K562 (cell line): ENCODE measurements around the gene TCEAL9. TPM values are rescaled to one million over a fixed set of nuclear protein-coding genes. Genes with fewer than 3 reads are reported as not detected.

Experiments
- BCL6 ChIP-seq: fragments of 250-450 bp; sonication (Bioruptor Pico); IDR thresholded peaks from 2 replicates; pipeline ENCODE4 v1.4.0; 2020
- CBFA2T2 ChIP-seq: fragments of 450-650 bp; conservative IDR thresholded peaks from 2 replicates; pipeline ENCODE4 v1.6.1; 2017; ENCODE audit warnings: mild to moderate bottlenecking
- CEBPG ChIP-seq, 3 experiments: fragments of 200-800 bp in 1 of 3; sonication (Bioruptor generic) in 1 of 3; sonication (generic) in 1 of 3; formaldehyde crosslinking in 1 of 3; IDR thresholded peaks in 2 of 3; conservative IDR thresholded peaks in 1 of 3; 2 replicates each; pipeline versions ENCODE4 v1.6.1 to v1.8.0; 2016 to 2022; ENCODE audit warnings: missing compliant biosample characterization in 2 of 3, missing genetic modification characterization in 2 of 3, mild to moderate bottlenecking in 1 of 3, missing genetic modification reagents in 1 of 3
- CREM ChIP-seq: IDR thresholded peaks from 2 replicates; pipeline ENCODE4 v1.6.1; 2014; ENCODE audit warnings: antibody characterized with exemption, low read depth
- EP400 ChIP-seq: fragments of 450-650 bp; IDR thresholded peaks from 2 replicates; pipeline ENCODE4 v1.6.1; 2017; ENCODE audit warnings: antibody characterized with exemption, mild to moderate bottlenecking, moderate library complexity
- GATAD2A ChIP-seq: fragments of 450-650 bp; IDR thresholded peaks from 2 replicates; pipeline ENCODE4 v1.6.1; 2017
- L3MBTL2 ChIP-seq: fragments of 450-650 bp; IDR thresholded peaks from 2 replicates; pipeline ENCODE4 v1.6.1; 2016; ENCODE audit warnings: mild to moderate bottlenecking, moderate library complexity
- MAX ChIP-seq: sonication (generic); formaldehyde crosslinking; IDR thresholded peaks from 2 replicates; pipeline ENCODE4 v1.9.0; 2022; ENCODE audit warnings: mild to moderate bottlenecking, missing genetic modification reagents
- MYBL2 ChIP-seq, 2 experiments: fragments of 450-650 bp in 1 of 2; sonication (generic) in 1 of 2; formaldehyde crosslinking in 1 of 2; IDR thresholded peaks; 2 replicates each; pipeline versions ENCODE4 v1.6.1 to v1.8.1; 2017 to 2022; ENCODE audit warnings: borderline replicate concordance in 1 of 2, inconsistent platforms in 1 of 2, low read depth in 1 of 2, mild to moderate bottlenecking in 1 of 2, missing genetic modification reagents in 1 of 2, moderate library complexity in 1 of 2
- MYC ChIP-seq, 2 experiments: fragments of 250-450 bp in 1 of 2; sonication (Bioruptor Pico) in 1 of 2; IDR thresholded peaks; 2 replicates each; pipeline versions ENCODE4 v1.5.1 to v1.6.1; 2012 to 2021; ENCODE audit warnings: low read depth in 2 of 2, borderline replicate concordance in 1 of 2, improper control_type of control experiment in 1 of 2, low read length in 1 of 2, mild to moderate bottlenecking in 1 of 2, moderate library complexity in 1 of 2
- PHB2 ChIP-seq: fragments of 450-650 bp; IDR thresholded peaks from 2 replicates; pipeline ENCODE4 v1.6.1; 2017; ENCODE audit warnings: low read depth
- POLR2A ChIP-seq: fragments of 450-650 bp; conservative IDR thresholded peaks from 2 replicates; pipeline ENCODE4 v1.6.1; 2016
- POLR2H ChIP-seq: IDR thresholded peaks from 2 replicates; pipeline ENCODE4 v1.6.1; 2016; ENCODE audit warnings: missing genetic modification characterization, low read depth, mild to moderate bottlenecking, control low read depth, missing compliant biosample characterization, moderate library complexity
- PREB ChIP-seq: sonication (generic); formaldehyde crosslinking; IDR thresholded peaks from 2 replicates; pipeline ENCODE4 v1.8.1; 2023; ENCODE audit warnings: mild to moderate bottlenecking, missing genetic modification reagents
- SREBF1 ChIP-seq: fragments of 150-350 bp; IDR thresholded peaks from 2 replicates; pipeline ENCODE4 v1.6.1; 2014; ENCODE audit warnings: antibody characterized with exemption, low read depth, low read length, borderline replicate concordance
- SRSF9 ChIP-seq: fragments of 200-400 bp; formaldehyde crosslinking; IDR thresholded peaks from 2 replicates; pipeline ENCODE4 v1.6.1; 2017; ENCODE audit warnings: low read depth, low read length, borderline replicate concordance
- TAF15 ChIP-seq: fragments of 200-400 bp; formaldehyde crosslinking; IDR thresholded peaks from 2 replicates; pipeline ENCODE4 v1.6.1; 2017; ENCODE audit warnings: mild to moderate bottlenecking, low read depth, low read length, moderate library complexity
- TFAP4 ChIP-seq: sonication (generic); formaldehyde crosslinking; IDR thresholded peaks from 2 replicates; pipeline ENCODE4 v1.8.0; 2022; ENCODE audit warnings: missing genetic modification reagents, mild to moderate bottlenecking, moderate library complexity, borderline replicate concordance
- VEZF1 ChIP-seq: fragments of 200-800 bp; sonication (Bioruptor generic); IDR thresholded peaks from 2 replicates; pipeline ENCODE4 v1.6.1; 2017; ENCODE audit warnings: missing genetic modification characterization, missing compliant biosample characterization
- ZFX ChIP-seq: sonication (generic); formaldehyde crosslinking; IDR thresholded peaks from 2 replicates; pipeline ENCODE4 v1.8.0; 2022; ENCODE audit warnings: mild to moderate bottlenecking, missing genetic modification reagents, moderate library complexity
- polyA plus RNA-seq, 8 experiments: library from polyadenylated mRNA; depleted of rRNA in 4 of 8; stranded (reverse) in 5 of 8; unstranded in 3 of 8; fragments of >200 nt; fragmentation: Nextera tagmentation in 2 of 8; fragmentation: Illumina TruSeq in 1 of 8; extraction: Ambion mirVana in 2 of 8; extraction: Trizol in 1 of 8; gene quantifications; 2 replicates each; pipeline versions ENCODE4 v1.2.1 to v1.2.3, GENCODE V29; 2011 to 2014; ENCODE audit warnings: inconsistent platforms in 1 of 8, missing spikeins in 1 of 8
- total RNA-seq, 7 experiments: library from RNA; depleted of rRNA in 6 of 7; stranded (reverse); fragments of >200 nt in 6 of 7; fragmentation: Illumina TruSeq in 2 of 7; extraction: Trizol in 2 of 7; gene quantifications; 2 replicates each; pipeline versions ENCODE4 v1.2.1 to v1.2.3, GENCODE V29; 2011 to 2021; ENCODE audit warnings: low replicate concordance in 1 of 7
- TF ChIP-seq, protein P1 (sequence below), 2 experiments: fragments of 450-650 bp in 1 of 2; sonication (generic) in 1 of 2; formaldehyde crosslinking in 1 of 2; IDR thresholded peaks in 1 of 2; conservative IDR thresholded peaks in 1 of 2; 2 replicates each; pipeline versions ENCODE4 v1.6.1 to v1.8.1; 2016 to 2023; ENCODE audit warnings: mild to moderate bottlenecking in 2 of 2, moderate library complexity in 2 of 2, inconsistent platforms in 1 of 2, missing genetic modification reagents in 1 of 2

Gene TCEAL9
- total and polyA plus RNA-seq, 9 of the 15 experiments (the other 6 are each of a cell fraction or from before 2014, with no cell fraction given) = 16.2 to 106 (median 69.6) TPM

DNA sequence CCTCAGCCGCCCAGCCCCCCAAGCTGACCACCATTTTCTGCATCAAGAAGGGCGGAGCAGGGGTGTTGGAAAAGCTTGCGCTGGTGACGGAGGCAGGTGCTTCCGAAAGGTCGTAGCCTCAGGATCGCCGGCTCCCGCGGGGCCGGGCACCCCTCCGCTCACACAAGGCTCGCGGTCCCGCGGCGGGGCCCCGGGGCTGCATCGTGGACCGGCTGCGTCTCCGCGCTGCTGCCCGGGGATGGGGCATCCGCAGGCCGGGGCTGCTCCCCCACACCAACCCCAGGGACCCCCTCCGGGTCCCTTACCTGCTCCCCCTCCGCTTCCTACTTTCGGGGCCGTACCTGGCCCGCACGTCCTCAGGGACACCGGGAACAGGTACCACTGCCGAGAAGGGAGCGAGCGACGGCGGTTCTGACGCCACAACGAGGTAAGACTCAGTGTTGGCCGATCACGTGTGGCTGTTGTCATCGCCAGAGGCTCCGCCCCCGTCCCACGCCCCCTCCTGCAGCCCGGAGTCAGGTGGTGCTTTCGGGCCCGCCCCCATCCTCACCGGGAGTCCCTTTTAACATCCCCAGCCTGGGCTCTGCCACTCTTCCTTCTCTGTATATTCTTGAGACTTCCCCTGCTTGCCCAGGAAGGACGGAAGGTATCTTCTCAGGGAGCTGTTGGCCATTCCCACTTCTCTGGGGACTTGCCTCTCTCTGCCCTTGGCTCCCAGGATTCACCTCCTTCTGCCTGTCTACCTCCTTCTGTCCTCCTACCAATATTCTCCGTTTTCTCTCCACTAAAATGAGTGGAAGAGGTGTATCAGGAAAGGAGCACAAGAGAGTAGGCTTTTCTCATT, 45.5 kb upstream of the TCEAL9 start, which contains the start of gene BEX2 (continued):
- peak; percentile 82 for TF ChIP-seq CREM
- peak; percentile 49 for TF ChIP-seq VEZF1
- TF ChIP-seq TFAP4 (CRISPR knock-in tag) = peak; percentile 10; the same call in 1 of the 2 replicates
- TF ChIP-seq PREB = no peak
- peak; percentile 44; the same call in 1 of the 2 replicates for TF ChIP-seq MAX
- peak; percentile 55 for TF ChIP-seq ZFX (CRISPR knock-in tag)
- TF ChIP-seq GATAD2A = no peak
- no peak for TF ChIP-seq MYBL2 (IDR thresholded peaks at IDR 0.05; ENCODE audit: low read depth)
- no peak for TF ChIP-seq MYBL2 (CRISPR knock-in tag; IDR thresholded peaks at IDR 0.05; ENCODE audit: borderline replicate concordance)
- no peak for TF ChIP-seq PHB2
- no peak for TF ChIP-seq SREBF1
- peak; percentile 56; the same call in 1 of the 2 replicates for TF ChIP-seq CEBPG (CRISPR knock-in tag; IDR thresholded peaks at IDR 0.05)
- no peak for TF ChIP-seq CEBPG (tag; conservative IDR thresholded peaks at IDR 0.05 in 1 of 2, IDR thresholded peaks at IDR 0.05 in 1 of 2)
- TF ChIP-seq L3MBTL2 = peak; percentile 56
- TF ChIP-seq SRSF9 = no peak
- no peak for TF ChIP-seq TAF15
- peak; percentile 30; the same call in 1 of the 2 replicates for TF ChIP-seq EP400
- 0 out of 2 replicates have a peak, but pooled peaks have one; percentile 11 for TF ChIP-seq MYC (IDR thresholded peaks at IDR 0.05; ENCODE audit: low read depth, low read length)
- no peak for TF ChIP-seq MYC (CRISPR knock-in tag; IDR thresholded peaks at IDR 0.05; ENCODE audit: borderline replicate concordance, low read depth)
- TF ChIP-seq, protein P1, sequence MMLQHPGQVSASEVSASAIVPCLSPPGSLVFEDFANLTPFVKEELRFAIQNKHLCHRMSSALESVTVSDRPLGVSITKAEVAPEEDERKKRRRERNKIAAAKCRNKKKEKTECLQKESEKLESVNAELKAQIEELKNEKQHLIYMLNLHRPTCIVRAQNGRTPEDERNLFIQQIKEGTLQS (IDR thresholded peaks at IDR 0.05) = peak; percentile 72
- TF ChIP-seq, protein P1 (CRISPR knock-in tag; conservative IDR thresholded peaks at IDR 0.05) = no peak
- peak; percentile 33; the same call in 1 of the 2 replicates for TF ChIP-seq POLR2H (tag)
- TF ChIP-seq POLR2A = peak; percentile 41; the same call in 1 of the 2 replicates
- no peak for TF ChIP-seq BCL6 (CRISPR knock-in tag)
- 0 out of 2 replicates have a peak, but pooled peaks have one; percentile 4 for TF ChIP-seq CBFA2T2
